WERI-Rb-1 (cell line): ENCODE data around the gene CECR2.
A peak's percentile ranks its signal among the peaks of the same experiment; 100 is the strongest.
"Not testable (repeated sequence)": the region's sequence is repeated elsewhere in the genome, so short reads cannot be mapped to it uniquely, and the experiment has no call there.

Source experiments
- DNase-seq: peaks from one replicate; pipeline ENCODE4 v3.0.0-alpha.2; 2020
- H3K27ac ChIP-seq: fragments of 250-450 bp; sonication (Bioruptor Pico); 2 replicates; pipeline ENCODE4 v1.5.1; 2020; ENCODE audit warnings: mild to moderate bottlenecking, moderate library complexity
- H3K27me3 ChIP-seq: fragments of 250-450 bp; sonication (Bioruptor Pico); 2 replicates; pipeline ENCODE4 v1.5.1; 2021; ENCODE audit warnings: mild to moderate bottlenecking, low read depth, moderate library complexity; ENCODE audit not compliant: insufficient read depth, severe bottlenecking
- H3K36me3 ChIP-seq: fragments of 250-450 bp; sonication (Bioruptor Pico); 2 replicates; pipeline ENCODE4 v1.5.1; 2020; ENCODE audit warnings: mild to moderate bottlenecking, moderate library complexity
- H3K4me3 ChIP-seq: 2 replicates; pipeline ENCODE4 v1.5.1; 2011; ENCODE audit warnings: low read depth, mild to moderate bottlenecking, control low read depth, low read length
- H3K9me3 ChIP-seq: fragments of 250-450 bp; sonication (Bioruptor Pico); 2 replicates; pipeline ENCODE4 v1.5.1; 2021; ENCODE audit warnings: mild to moderate bottlenecking, moderate library complexity; ENCODE audit not compliant: severe bottlenecking
- TF ChIP-seq, protein P1 (sequence below): IDR thresholded peaks from 2 replicates; pipeline ENCODE4 v1.5.1; 2011; ENCODE audit warnings: low read depth, mild to moderate bottlenecking, control low read depth, inconsistent platforms, low read length

CECR2 gene

DNA sequence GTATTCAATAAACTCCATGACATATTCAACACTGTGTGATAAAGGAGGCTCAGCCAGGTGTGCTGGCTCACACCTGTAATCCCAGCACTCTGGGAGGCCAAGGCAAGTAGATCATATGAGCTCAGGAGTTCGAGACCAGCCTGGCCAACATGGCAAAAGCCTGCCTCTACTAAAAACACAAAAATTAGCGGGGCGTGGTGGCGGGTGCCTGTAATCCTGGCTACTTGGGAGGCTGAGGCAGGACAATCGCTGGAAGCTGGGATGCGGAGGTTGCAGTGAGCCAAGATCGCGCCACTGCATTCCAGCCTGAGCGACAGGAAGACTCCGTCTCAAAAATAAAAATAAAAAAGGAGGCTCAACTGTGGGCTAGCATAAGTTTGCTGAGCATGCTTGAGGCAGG, 189.9 kb downstream of the CECR2 start:
- H3K36me3 ChIP-seq, result no peaks in the 10 kb centered on the region

DNA sequence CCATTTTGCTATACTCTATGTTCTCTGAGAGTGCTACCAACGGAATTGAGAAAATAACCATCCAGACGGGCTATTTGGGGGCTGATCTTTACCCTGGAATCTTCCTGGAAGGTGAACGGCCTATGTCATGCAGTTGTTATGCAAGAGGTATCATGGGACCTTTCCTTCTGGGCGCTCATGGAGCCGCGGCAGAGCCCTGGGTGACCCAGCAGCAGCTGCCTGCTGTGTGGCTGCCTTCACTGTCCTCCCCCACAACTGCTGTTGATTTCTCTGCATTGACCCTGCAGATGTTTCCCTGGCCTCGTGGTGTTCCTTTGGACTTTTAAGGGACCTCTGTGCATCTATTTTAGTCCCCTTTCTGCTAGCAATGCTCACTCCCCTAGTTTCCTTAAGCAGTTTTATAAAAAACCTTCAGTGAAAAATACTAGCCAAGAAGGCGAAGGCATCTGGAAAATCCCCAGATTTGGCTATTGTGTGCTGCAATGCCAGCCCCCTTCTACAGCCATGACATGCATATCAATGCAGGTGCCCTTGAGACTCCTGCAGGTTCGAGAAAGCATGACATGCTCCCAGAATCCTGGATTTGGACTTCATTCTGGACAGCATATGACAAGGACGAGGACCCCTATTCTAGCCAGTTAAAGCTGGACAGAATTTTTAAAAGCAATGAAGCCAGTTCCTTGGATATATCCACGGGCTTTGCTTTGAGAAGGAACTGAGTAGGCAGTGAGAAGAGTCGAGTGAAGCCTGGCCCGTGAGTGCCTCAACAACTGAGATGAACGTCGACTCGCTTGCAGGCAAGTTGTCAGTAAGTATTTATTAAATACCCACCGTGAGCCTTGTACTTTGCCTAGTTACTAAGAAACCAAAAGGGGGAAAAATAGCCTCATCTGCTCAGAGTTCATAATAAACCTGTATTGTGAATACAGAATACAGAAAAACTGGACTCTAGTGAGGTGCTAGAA, 193.9 kb downstream of the CECR2 start, which contains the start of gene SLC25A18:
TSS of gene SLC25A18 (plus strand) at position 593 of the 965 bp plus-strand sequence. CDS start 16,447 bp downstream, outside the sequence.
- no peaks in the 10 kb centered on the region for H3K36me3 ChIP-seq
- peak within 1 kb of the TSS; percentile 0; the same call in 1 of the 2 replicates for H3K4me3 ChIP-seq
- DNase-seq, result peak; percentile 42
- no peaks in the 10 kb centered on the region for H3K27me3 ChIP-seq
- H3K27ac ChIP-seq, result no peak within 1 kb of the TSS
- H3K9me3 ChIP-seq, result no peaks in the 10 kb centered on the region
- TF ChIP-seq, protein P1, sequence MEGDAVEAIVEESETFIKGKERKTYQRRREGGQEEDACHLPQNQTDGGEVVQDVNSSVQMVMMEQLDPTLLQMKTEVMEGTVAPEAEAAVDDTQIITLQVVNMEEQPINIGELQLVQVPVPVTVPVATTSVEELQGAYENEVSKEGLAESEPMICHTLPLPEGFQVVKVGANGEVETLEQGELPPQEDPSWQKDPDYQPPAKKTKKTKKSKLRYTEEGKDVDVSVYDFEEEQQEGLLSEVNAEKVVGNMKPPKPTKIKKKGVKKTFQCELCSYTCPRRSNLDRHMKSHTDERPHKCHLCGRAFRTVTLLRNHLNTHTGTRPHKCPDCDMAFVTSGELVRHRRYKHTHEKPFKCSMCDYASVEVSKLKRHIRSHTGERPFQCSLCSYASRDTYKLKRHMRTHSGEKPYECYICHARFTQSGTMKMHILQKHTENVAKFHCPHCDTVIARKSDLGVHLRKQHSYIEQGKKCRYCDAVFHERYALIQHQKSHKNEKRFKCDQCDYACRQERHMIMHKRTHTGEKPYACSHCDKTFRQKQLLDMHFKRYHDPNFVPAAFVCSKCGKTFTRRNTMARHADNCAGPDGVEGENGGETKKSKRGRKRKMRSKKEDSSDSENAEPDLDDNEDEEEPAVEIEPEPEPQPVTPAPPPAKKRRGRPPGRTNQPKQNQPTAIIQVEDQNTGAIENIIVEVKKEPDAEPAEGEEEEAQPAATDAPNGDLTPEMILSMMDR, result 0 out of 2 replicates have a peak, but pooled peaks have one; percentile 17

More for the DNA sequence above, 189.9 kb downstream of the CECR2 start:
- Histone ChIP-seq H3K9me3 (no peaks in the 10 kb centered on the region), H3K4me3 (no peak overlapping the region), H3K27me3 (no peaks in the 10 kb centered on the region), H3K27ac (no peak overlapping the region)
- TF ChIP-seq, protein P1, result no peak
- DNase-seq, result no peak

DNA sequence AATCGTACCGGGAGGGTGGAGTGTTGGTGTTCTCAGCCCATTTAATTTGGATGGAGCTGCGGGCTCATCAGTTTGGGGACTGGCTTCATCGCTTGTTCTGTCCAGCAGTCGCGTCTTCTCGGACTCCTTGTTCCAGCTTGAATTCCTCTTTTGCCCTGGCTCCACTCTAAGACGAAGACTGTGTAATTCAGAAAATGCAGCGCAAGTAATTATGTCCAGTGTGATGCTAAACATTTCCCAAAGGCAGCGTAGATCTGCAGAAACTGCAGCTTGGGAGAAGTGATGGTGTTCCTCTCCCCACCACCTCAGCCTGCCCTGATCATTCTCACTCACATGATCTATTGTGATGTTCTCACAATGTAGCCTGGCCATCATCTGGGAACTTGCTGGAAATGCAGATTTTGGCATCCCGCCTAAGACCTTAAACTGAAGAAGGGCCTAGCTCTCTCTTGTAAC, 194.7 kb downstream of the CECR2 start:
- Histone ChIP-seq H3K36me3 (no peaks in the 10 kb centered on the region), H3K27ac (no peak overlapping the region), H3K27me3 (no peaks in the 10 kb centered on the region), H3K4me3 (no peak overlapping the region), H3K9me3 (no peaks in the 10 kb centered on the region)
- TF ChIP-seq, protein P1, result no peak
- no peak for DNase-seq

- H3K36me3 ChIP-seq, H3K27ac ChIP-seq, H3K9me3 ChIP-seq, H3K27me3 ChIP-seq, DNase-seq, H3K4me3 ChIP-seq: not testable (repeated sequence)
These were observed 196.9 kb downstream of the CECR2 start for GRCh38 chr22:17566016-17566687.

DNA sequence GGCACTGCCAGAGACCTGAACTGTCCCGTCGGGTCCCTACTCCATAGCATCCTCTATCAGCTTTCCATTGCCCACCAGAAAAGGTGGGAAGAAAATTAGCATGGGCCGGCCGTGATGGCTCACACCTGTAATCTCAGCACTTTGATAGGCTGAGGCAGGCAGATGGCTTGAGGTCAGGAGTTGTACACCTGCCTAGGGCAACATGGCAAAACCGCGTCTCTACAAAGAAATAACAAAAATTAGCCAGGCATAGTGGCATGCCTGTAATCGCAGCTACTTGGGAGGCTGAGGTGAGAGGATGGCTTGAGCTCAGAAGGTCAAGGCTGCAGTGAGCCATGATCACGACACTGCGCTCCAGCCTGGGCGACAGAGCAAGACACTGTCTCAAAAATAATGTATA, 197.5 kb downstream of the CECR2 start:
- TF ChIP-seq, protein P1, result no peak
- Histone ChIP-seq H3K4me3 (no peak overlapping the region), H3K27me3 (no peaks in the 10 kb centered on the region), H3K36me3 (no peaks in the 10 kb centered on the region), H3K9me3 (no peaks in the 10 kb centered on the region), H3K27ac (no peak overlapping the region)
- no peak for DNase-seq

DNA sequence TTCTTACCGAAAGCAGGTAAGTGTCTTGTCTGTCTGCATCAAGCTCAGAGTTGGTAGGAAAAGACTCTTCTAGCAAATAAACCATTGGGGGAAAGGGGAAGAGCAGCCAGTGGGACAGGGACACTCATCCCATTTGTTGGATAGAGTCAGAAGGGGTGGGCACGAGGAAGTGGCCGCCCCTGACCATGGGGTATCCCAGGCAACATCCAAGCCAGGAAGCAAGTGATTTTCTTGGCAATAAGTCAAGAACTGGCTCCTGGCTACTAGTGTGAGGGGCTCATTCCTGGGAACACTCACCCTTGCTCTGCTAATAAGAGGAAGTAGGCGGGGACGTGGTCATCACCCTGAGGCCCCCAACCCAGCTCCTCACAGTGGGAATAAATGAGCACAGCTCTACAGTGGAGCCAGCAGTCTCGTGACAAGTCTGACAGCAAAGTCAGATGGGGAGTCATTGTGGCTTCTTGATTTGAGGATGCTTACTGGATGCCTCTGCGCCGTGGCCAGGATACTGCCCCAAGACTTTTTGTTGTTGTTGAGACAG, 200.8 kb downstream of the CECR2 start:
- no peak overlapping the region for H3K27ac ChIP-seq
- no peaks in the 10 kb centered on the region for H3K9me3 ChIP-seq
- H3K36me3 ChIP-seq, result no peaks in the 10 kb centered on the region
- TF ChIP-seq, protein P1, result no peak
- no peak for DNase-seq
- H3K4me3 ChIP-seq, result no peak overlapping the region
- no peaks in the 10 kb centered on the region for H3K27me3 ChIP-seq
